Measurements from ENCODE around the gene ADGRG6. TPM values are rescaled to one million over a fixed set of nuclear protein-coding genes. Genes with fewer than 3 reads are reported as not detected.

ADGRG6 gene
- total and polyA plus RNA-seq, 2 donors (not counting 3 experiments of a cell fraction or from before 2014, with no cell fraction given) = 99.3 to 166 TPM

DNA sequence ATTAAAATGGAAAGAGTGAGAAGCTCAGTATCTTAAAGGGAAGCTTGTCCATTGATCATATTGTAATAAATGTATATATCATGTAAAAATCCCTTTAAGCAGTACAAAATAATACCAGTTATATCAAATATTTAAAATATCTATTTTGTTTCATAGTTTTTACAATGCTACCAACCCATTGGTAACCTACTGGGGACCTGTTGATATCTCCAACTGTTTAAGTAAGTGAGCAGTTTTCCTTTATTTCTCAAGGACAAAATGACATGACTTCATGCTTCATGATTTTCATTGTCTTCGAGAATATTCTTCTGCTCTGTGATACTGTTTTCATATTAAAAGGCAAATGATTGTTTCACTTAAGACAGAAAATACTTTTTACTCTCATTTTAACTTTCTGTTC is 100.0 kb downstream of the ADGRG6 start:
- Histone ChIP-seq H3K9me1 (replicated peaks; ENCODE audit: control insufficient read depth, extremely low read depth, insufficient read depth, low read length) (no peaks in the 10 kb centered on the region), H4K20me1 (replicated peaks; ENCODE audit: control insufficient read depth, extremely low read depth, insufficient read depth, low read length) (no peaks in the 10 kb centered on the region), H3K4me2 (ENCODE audit: insufficient read depth, low read length) (no peak overlapping the region), H3K36me3 (ENCODE audit: control insufficient read depth in 2 of 2, extremely low read depth in 1 of 2, insufficient read depth in 2 of 2, low read length in 2 of 2) (peaks cover 5 to 9% of the 10 kb centered on the region in 2 experiments), H3K27ac (ENCODE audit: insufficient read depth, low read depth, low read length) (no peak overlapping the region), H3K4me3 (replicated peaks in 1 of 3; ENCODE audit: insufficient read depth in 1 of 3, low read depth in 1 of 3, low read length in 3 of 3) (no peak overlapping the region), H2AFZ (ENCODE audit: low read depth, low read length) (no peak overlapping the region), H3K27me3 (ENCODE audit: control insufficient read depth in 2 of 2, insufficient read depth in 2 of 2, low read length in 2 of 2) (no peaks in the 10 kb centered on the region), H3K79me2 (ENCODE audit: control insufficient read depth, insufficient read depth, low read length) (peaks cover 2% of the 10 kb centered on the region), H3K9ac (replicated peaks; ENCODE audit: extremely low read depth, insufficient read depth, low read length) (no peak overlapping the region), H3K9me3 (replicated peaks; ENCODE audit: control insufficient read depth, insufficient read depth, low read length) (no peaks in the 10 kb centered on the region), H3K4me1 (ENCODE audit: control insufficient read depth, extremely low read depth, insufficient read depth, low read length) (peaks cover 51% of the 10 kb centered on the region)
- dilution Hi-C loops (cut with MboI; ENCODE audit: extremely low pct_ligation_motif_present, low sequenced_read_pairs) = no loop called here
- no peak for FAIRE-seq
- no peak for TF ChIP-seq EZH2 (IDR thresholded peaks at IDR 0.05; ENCODE audit: borderline replicate concordance, low read depth, low read length, severe bottlenecking)
- TF ChIP-seq, protein P1, sequence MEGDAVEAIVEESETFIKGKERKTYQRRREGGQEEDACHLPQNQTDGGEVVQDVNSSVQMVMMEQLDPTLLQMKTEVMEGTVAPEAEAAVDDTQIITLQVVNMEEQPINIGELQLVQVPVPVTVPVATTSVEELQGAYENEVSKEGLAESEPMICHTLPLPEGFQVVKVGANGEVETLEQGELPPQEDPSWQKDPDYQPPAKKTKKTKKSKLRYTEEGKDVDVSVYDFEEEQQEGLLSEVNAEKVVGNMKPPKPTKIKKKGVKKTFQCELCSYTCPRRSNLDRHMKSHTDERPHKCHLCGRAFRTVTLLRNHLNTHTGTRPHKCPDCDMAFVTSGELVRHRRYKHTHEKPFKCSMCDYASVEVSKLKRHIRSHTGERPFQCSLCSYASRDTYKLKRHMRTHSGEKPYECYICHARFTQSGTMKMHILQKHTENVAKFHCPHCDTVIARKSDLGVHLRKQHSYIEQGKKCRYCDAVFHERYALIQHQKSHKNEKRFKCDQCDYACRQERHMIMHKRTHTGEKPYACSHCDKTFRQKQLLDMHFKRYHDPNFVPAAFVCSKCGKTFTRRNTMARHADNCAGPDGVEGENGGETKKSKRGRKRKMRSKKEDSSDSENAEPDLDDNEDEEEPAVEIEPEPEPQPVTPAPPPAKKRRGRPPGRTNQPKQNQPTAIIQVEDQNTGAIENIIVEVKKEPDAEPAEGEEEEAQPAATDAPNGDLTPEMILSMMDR (IDR thresholded peaks at IDR 0.05; ENCODE audit: extremely low read depth in 1 of 2, insufficient read depth in 1 of 2, low read depth in 1 of 2, low read length in 2 of 2) = no peak
- TF ChIP-seq, protein P2, sequence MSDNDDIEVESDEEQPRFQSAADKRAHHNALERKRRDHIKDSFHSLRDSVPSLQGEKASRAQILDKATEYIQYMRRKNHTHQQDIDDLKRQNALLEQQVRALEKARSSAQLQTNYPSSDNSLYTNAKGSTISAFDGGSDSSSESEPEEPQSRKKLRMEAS (IDR thresholded peaks at IDR 0.05; ENCODE audit: insufficient read depth, insufficient read length) = no peak
- no peak for TF ChIP-seq MYC (IDR thresholded peaks at IDR 0.05; ENCODE audit: low read depth, low read length)
- TF ChIP-seq JUN (IDR thresholded peaks at IDR 0.05; ENCODE audit: borderline replicate concordance, insufficient read depth, insufficient read length, low read depth) = no peak
- TF ChIP-seq POLR2A (IDR thresholded peaks at IDR 0.05; ENCODE audit: low read depth, low read length) = no peak
- TF ChIP-seq FOS (IDR thresholded peaks at IDR 0.05; ENCODE audit: borderline replicate concordance, insufficient read depth, low read length) = no peak
- no peak for TF ChIP-seq POLR2AphosphoS5 (IDR thresholded peaks at IDR 0.05; ENCODE audit: insufficient read depth, low read depth, low read length)
- TF ChIP-seq GATA2 (IDR thresholded peaks at IDR 0.05; ENCODE audit: insufficient read depth, insufficient read length, low read depth, low read length) = no peak
- BruUV-seq (replicated peaks) = no TSS peak
- CTCF ChIA-PET = no interaction called here
- DNase-seq (ENCODE audit: low read depth, low spot score) = no peak
- intact Hi-C loops (cut with micrococcal nuclease) = loop anchor here (2.0 to 10.0 kb wide), 2 partner anchors 99 to 543 kb away; partner anchors contain the start of genes ADGRG6 and HIVEP2
- POLR2A ChIA-PET = no interaction called here

Data from endothelial cell of umbilical vein (primary cell).